Pons (tissue), 1 donor: Measurements from ENCODE around the gene SH3RF3.

Source experiments
- DNase-seq: peaks from one replicate; pipeline ENCODE4 v3.0.0-alpha.2; 2016; ENCODE audit warnings: low spot score

Gene SH3RF3

DNA sequence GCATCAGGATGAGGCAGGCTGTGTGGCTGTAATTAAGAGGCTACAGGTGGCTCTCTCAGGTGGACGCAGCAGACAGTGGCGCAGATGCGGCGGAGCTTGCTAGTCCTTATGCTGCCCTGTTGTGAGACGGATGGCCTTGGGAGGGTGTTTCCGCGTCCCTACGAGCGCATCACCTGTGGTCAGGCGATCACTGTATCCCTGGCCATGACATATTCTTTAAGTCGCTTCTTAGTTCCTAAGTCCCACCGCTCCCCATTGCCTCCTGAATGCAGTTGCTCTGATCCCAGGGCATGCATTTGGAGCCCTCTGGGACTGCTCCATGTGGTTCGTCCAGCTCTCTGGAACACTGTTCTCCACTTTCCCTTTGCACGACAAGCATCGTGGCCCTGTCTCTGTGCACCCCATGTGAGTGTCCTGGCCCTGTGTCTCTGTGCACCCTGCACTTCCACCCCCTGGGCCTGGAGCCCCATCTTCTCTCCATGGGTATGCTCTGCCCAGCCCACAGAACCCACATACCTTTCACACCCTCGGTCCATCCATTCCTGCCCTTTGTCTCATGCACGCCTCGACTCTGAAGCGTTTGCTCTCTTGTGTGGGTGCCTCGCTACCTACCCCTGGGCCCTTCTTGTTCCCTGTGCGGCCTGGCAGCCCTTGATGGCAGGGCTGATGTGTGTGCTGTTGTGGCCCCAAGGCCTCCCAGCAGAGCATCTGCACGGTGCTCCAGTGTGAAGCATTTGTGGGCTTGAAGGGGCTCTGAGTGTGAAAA is 74.4 kb downstream of the SH3RF3 start:
- DNase-seq: no peak

DNA sequence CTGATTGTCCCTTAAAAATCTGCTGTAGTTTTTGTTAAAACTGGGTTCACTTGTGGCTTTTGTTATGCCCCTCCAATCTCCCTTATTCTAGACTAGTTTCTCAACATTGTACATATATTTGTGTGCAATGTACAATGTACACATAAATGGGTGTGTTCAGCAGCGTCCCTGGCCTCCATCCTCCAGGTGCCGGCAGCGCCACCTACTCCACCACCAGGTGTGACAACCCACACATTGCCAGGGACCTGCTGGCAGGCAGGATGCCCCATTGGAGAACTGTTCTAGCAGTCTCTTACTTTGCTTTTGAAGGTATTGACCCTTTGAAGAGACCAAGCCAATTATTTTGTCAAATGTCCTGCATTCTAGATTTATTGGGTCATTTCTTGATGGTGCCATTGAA is 75.4 kb downstream of the SH3RF3 start:
- no peak for DNase-seq

DNA sequence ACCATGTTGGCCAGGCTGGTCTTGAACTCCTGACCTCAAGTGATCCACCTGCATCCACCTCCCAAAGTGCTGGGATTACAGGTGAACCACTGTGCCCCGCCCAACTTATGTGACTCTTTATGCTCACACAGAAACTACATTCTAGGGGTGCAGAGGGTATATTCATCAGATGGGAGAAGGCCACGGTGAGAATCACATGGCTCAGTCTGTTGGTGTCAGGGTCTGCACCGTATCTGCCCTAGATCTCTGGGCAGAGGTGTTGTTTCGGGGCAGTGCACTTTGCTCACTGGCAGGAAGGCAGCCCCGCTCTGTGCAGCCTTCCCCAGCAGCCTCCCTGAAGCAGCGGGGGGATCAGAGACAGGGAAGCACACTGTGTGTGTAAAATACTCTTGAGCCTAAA is 76.4 kb downstream of the SH3RF3 start:
- DNase-seq: no peak

DNA sequence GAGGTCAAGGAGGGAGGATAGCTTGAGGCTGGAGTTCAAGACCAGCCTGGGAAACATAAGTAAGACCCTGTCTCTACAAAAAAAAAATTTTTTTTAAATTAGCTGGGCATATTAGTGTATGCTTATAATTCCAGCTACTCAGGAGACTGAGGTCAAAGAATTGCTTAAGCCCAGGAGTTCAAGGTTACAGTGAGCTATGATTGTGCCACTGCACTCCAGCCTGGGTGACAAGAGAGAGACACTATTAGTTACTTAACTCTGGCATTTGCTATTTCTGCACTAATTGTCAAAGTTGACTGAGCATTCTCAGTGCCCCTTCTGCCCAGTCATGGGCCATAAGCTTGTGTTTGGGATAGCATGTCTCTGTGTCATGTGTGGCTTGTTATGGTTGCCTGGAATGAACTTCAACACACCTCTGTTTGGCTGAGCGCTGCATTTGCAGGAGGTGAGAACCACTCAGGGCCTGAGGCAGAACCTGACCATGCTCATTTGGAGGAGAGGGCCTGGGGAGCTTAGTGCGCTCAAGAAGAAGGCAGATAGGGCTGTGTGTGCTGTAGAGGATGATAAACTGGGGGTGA is 77.7 kb downstream of the SH3RF3 start:
- no peak for DNase-seq

DNA sequence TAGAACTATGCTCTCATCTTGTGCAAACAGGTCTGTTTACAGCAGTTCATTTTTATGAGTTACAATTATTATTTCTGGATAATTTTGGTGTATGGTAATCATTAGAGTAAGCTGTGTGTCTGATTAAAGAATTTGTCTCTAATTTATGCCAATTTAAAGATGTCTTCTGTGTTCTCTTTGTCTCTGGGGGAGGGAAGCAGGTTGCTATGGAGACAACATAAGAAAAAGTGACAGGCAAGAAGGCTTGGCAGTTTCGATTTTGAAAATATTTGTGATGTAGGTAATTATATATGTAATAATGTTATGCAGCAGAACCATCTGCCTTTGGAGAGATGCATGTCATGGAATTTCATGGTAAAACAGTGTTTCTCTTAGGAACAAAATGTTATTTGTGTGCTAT is 78.2 kb downstream of the SH3RF3 start:
- no peak for DNase-seq

DNA sequence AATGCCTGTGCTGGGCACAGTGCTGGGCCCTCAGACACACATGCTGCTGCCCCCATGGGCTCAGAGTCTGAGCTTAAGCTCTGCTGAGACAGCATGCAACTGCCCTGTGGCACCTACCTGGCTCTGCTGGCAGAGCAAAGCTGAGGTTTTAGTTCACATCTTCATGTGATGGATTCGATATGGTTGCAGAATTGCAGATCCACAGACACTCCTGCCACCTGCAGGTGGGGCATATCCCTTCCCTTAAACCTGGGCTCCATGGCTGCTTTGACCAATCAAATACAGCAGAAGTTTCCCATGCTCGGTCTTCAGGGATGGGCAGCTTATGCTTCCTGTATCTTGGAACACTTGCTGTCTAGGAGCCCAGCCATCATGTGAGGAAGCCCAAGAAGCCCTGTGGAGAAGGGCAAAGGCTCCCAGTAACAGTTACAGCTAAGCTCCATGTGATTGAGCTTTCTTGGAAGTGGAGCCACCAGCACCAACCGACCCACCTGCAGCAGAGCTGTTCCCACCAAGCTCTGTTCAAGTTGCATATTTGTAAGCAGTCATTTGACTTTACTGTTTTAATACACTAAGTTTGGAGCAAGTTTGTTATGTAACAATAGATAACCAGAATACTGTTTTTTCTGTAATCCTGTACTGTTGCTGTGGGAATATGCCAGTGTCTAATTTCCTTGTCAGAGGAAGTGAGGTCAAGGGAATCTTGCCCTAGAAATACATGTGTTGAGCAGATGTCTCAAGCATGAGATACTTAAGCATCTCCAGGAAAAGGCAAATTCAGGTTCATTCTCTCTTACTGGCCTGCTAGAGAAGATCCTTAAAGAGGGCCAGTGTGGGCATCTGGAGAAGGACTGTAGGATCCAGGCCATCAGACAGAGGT is 79.3 kb downstream of the SH3RF3 start:
- DNase-seq: no peak

DNA sequence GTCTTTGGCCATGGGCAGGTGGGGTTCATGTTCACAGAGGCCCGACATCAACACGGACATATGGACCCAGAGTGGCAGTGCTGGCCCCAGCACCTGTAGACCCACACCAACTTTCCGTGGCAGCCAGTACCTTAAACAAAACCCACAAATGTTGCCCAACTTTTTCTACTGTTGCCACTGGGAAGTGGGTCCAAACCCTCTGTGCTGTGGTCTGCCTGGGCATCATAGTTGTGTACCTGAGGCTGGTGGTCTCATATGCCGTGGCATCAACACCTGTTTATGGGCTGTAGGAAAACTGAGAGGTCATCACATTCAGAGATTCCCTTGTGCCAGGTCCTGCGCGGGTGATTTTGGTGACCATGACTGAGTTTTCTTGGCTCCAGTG is 79.9 kb downstream of the SH3RF3 start:
- no peak for DNase-seq

DNA sequence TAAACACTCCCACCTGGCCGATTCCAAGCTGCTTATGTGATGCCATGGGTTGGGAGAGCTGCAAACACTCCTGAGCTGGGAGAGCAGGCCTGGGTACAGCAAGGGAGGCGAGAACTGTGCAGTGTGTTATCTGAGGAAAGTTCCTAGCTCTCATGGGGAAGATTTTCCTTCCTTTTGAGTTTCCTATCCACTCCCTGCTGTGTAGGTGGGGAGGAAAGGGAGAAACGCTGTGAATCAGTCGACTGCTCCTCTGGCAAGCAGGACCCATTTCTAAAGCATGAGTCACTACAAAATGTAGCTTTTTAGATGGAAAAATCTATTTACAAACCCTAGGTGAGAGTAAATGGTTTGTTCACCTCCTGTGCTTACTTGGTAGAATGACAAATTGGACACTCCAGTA is 80.4 kb downstream of the SH3RF3 start:
- no peak for DNase-seq

DNA sequence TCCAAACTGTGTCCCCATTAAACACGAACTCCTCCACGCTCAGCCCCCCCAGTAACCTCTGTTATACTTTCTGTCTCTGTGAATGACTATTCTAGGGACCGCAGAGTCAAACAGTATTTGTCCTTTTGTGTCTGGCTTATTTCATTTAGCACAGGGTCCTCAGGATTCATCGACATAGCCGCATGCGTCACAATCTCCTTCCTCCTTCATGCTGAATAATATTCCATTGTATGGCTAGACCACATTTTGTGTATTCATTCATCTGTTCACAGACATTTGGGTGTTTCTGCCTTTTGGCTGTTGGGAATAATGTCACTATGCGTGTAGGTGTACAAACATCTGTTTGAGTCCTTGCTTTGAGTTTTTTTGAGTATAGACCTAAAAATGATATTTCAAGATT is 80.9 kb downstream of the SH3RF3 start:
- DNase-seq: no peak

DNA sequence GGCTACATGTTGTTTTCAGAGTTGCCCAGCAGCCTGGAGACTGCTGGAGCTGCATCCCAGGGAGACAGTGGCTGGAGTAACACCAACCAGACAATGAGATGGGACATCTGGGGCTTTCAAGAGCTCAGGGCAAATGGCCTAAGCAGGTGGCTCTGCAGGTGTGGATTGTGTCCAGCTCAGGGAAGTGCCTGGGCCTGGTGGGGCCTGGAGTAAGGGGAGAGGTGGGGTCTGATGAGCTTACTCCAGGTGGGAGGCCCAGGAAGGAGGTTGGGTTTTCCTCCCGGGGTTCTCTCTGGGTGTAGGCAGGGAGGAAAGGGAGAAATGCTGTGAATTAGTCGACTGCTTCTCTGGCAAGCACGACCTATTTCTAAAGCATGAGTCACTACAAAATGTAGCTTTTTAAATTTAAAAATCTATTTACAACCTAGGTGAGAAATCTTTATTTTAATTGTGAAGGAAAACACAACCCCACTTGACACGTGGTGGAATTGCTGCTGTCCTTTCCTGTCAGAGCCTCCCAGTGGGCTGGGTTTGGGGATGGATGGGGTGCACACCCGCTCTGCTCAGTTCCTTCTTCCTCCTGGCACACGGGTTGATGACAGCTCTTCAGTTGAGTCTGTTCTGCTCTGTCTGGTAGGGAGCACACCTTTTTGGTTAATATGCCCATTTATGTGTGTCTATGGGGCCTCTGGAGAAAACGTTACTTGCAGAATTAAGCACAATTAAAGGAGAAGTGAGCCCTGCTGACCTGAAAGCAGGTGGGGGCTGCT is 81.6 kb downstream of the SH3RF3 start:
- no peak for DNase-seq

DNA sequence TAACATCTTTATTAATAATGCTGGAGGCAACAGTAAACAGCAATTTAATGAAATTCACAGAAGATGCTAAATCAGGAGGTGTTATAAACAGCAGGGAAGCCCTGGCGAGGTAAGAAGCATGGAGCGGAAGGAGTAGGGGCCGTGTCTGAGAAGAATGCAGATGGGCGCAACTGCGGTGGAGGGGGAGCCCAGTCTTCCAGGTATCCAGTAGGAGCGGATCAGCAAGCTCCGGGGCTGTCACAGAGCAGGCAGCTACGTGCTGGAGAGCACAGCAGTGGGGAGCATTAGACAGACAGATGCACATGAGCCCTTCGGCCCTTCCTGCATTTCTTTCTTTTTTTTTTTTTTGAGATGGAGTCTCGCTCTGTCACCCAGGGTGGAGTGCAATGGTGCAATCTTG is 82.3 kb downstream of the SH3RF3 start:
- DNase-seq: no peak

DNA sequence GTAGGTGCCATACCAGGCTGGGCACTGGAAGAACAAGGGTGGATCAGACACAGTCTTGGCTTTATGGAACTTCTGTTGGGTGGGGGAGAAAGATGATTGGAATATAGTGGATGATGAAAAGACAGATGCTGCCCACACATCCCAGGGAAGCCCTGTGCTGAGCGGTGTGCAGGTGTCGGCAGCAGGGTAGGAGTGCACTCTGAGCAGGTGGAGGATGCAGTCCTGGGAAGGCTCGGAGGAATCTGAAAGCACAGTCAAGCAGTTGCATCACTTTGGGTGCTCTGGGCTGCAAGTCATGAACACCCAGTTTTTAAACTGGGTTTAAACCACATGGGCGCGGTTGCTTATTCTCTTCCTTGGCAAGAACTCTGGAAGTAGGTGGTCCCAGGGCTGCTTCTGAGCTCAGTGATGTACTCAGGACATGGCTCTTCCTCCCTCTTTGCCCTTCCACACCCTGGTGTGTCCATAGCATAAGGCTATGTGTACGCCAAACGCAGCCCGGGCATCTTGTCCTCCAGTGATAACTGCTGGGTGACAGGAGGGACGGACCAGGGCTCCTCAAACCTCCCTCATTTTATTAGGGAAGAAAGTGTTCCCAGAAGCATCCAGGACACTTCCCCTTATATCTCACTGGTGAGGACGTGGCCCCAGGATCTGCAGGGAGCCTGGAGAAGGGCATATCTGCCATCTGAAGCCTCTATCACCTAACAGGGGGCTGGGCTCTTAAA is 84.0 kb downstream of the SH3RF3 start:
- no peak for DNase-seq

DNA sequence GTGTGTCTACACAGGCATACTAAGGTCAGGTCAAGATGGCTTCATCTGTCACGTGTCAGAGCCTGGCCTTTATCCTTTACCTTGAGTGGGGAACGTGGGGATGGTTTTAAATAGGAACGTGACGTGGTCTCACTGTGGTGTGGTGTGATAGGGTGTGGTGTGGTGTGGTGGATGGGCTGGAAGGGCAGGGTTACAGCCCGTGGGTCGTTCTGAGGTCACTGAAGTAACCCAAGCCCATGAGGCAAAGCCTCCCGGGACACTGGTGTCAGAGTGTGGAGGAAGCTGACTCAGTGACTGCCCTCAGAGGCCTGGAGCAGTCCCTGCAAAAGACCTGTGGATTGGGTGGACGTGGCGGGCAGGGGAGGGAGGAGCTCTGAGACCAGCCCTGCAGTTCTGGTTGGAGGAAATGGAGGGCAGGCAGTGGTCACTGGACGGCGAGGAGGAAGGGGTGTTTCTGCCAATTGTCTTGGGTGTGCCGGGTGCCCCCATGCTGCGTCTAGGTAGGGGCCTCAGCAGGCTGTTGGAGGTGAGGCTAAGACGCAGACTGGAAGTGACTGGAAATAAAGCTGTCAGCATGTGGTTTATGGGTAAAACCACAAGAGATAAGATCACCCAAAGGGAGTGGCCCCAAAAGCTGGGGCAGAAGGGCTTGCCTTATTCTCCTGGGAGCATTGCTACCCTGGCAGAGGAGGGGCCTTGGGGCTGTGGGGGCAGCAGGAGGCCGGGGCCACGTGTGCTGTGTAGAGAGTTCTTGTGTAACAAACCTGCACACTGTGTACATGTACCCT is 84.8 kb downstream of the SH3RF3 start:
- DNase-seq: no peak

DNA sequence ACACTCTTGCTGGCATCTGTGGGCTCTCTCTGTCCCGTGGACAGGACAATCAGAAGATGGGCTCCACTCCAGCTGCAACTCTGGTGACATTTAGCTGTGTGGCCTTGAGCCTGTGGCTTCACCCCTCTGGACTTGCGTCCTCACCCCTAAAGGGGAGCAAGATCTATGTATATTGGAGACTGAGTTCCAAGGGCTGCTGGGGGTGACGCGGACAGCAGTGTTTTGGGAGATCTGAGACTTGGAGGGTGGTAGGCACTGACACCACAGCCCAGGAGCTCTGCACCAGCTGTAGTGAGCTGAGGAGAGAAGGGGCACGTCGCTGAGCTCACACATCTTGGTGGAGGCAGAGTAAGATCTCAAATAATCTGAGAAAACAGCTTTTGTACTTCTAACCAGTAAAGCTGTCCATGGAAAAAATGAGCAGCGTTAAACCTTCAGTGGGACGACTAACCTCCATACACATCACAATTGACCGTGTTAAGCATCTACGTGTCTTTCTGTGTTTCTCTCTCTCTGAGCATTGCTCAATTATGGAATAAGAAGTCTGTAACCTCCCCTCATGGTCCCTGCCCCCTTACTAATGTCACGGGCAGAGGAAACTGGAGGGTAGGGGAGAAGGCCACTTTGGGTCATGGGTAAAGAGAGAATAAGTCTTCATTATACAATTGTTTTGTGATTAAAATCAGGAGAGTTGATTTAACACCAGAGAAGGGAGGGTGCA is 85.8 kb downstream of the SH3RF3 start:
- DNase-seq: no peak

DNA sequence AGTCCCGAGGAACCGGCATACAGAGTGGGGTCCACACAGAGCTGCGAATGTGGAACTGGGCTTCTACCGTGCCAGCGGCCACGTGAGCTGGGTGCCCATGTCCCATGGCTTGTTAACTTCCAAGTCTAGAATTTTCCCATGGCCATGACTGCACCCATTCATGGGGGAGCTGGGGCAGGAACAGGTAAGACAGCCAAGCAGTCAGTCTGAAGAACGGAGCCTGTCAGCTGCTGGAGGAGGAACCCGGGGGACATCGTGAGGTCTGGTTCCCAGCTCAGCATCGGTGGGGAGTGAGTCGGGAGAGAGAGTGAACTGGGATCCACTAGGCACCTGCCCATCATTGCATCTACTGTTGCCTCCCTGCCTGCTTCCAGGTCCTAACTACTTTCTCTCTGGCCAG is 86.9 kb downstream of the SH3RF3 start:
- no peak for DNase-seq

DNA sequence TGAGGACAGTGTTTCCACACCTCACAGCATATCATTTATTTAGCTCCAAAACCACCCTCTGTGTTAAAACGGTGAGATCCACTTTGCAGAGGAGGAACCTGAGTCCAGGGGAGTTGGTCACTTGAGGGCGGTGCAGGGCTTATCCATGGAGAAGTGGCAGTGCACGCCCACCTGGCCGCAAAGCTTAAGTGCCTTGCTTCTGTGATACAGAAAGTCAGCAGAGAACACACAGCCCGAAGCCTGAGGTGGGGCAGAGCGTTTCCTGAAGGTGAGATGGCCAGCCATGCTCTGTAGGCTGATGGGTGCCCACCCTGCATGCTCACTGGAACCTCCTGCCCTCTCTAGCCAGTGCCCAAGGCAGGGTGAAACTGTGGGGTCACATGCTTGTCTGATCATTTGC is 87.3 kb downstream of the SH3RF3 start:
- DNase-seq: no peak

DNA sequence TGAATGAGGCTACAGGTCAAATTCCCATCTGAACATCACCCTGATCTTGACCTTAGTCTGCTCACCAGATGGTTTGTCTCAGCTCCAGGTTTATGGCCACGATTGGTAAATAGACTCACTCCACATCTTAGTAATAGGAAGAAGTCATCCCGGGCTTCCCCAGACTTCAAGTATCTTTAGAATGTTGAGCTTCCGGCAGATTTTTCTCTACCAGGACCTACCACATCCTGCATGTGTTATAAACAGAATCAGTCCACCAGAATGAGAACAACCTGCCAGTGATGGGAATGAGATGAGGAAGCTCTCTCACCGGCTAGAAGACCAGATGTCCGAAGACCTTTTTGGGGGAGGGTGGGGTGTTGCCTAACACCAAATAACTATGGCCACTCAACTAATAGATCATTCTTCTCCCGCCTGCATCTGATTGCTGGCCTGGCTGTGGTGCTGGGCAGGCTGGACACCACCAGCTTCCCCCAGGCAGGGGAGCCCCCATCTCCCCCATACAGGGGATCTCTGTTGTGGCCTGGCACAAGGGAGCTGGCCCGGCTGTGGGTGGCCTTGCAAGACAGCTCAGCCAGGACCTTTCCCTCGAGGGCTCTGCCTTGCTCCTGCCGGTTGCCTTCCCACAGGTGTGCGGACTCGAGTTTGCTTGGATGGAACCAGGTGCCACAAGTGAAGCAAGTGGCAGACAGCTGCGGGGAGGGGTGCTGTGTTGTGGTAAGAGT is 88.5 kb downstream of the SH3RF3 start:
- peak; percentile 57 for DNase-seq

DNA sequence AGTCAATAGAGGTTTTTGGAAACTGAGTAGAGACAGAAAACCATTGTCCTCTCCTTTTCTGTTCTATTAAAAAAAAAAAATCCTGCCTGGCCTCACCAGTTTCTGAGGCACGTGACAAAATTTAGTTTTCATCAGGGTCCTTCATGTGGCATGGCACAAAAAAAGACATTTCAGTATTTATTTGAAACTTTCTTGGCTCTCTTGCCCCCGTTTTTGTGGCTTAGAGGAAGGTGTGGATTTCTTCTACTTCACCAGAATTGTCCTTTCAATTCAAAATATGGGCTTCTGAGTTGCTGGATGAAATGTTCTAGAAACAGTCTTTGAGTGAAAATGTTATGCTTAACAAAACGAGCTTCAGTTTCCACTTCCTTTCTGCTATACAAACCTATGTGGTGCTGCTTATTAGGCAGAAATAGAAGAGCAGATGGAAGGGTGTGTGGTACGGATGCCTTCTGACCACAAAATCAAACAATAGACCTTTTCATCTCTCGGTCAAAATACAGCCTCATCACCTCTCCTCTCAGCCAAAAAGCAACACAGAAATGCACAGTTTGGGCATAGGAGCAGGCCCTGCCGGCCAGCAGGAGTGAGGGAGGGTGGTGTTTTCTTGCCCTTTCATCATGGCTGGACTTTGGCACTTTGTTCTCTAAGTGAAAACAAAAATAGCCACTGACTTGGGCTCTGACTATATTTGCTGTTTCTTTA is 89.2 kb downstream of the SH3RF3 start:
- peak; percentile 55 for DNase-seq

DNA sequence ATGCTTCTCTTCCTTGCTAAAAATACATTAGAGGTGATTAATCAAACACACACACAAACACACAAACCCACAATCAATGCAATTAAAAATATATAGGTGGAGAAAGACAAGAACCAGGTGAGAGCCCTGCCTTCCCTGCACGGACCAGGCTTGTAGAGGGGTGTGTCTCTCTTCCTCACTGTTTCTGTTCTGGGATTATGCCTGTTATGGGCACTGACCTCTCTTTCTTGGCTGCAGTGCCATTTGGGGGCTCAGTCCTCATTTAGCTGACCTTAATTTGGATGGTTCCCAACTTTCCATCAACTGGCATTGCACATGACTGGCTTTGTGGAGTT is 89.8 kb downstream of the SH3RF3 start:
- no peak for DNase-seq
